PC-9 (cell line): ENCODE results near the gene SUGCT. TPM values are rescaled to one million over a fixed set of nuclear protein-coding genes. Genes with fewer than 3 reads are reported as not detected.

Experiments used
- BruUV-seq: library from RNA; stranded (reverse); fragments of 400-500 nt; replicated peaks from 2 replicates; lab custom pipeline; 2021; lab: Mats Ljungman, UMichigan
- CTCF ChIA-PET: fragments of 300-600 bp; sonication (Branson Sonifier 250); formaldehyde crosslinking; loops from one replicate; lab custom pipeline; 2022; ENCODE audit warnings: antibody characterized with exemption; lab: Charles Lee
- POLR2A ChIA-PET: fragments of 300-600 bp; sonication (Branson Sonifier 250); formaldehyde crosslinking; loops from one replicate; lab custom pipeline; 2022; ENCODE audit warnings: antibody characterized with exemption; ENCODE audit not compliant: unreplicated experiment; lab: Charles Lee
- DNase-seq, 2 experiments: peaks; one replicate each; pipeline versions ENCODE4 v3.0.0 to v3.0.0-alpha.2; 2015 to 2022; ENCODE audit warnings: mixed read lengths in 1 of 2
- H2AFZ ChIP-seq: fragments of 200-600 bp; sonication (generic); 2 replicates; pipeline ENCODE4 v1.8.1; 2017; ENCODE audit warnings: antibody characterized with exemption
- H3F3A ChIP-seq: fragments of 200-600 bp; sonication (generic); 2 replicates; pipeline ENCODE4 v1.8.1; 2017; ENCODE audit warnings: antibody characterized with exemption, mild to moderate bottlenecking, low read depth; ENCODE audit not compliant: insufficient read depth
- H3K27ac ChIP-seq: fragments of 200-600 bp; sonication (generic); 2 replicates; pipeline ENCODE4 v1.6.1; 2016; ENCODE audit warnings: mixed run types
- H3K27me3 ChIP-seq: fragments of 200-600 bp; sonication (generic); 2 replicates; pipeline ENCODE4 v1.6.1; 2016; ENCODE audit warnings: low read depth, mixed run types; ENCODE audit not compliant: insufficient read depth
- H3K36me3 ChIP-seq: fragments of 200-600 bp; sonication (generic); 2 replicates; pipeline ENCODE4 v1.6.1; 2016; ENCODE audit warnings: low read depth, mixed run types
- H3K4me1 ChIP-seq: fragments of 200-600 bp; sonication (generic); replicated peaks from 2 replicates; pipeline ENCODE4 v1.6.1; 2016; ENCODE audit warnings: mixed run types; ENCODE audit not compliant: insufficient read depth
- H3K4me2 ChIP-seq: fragments of 200-600 bp; sonication (generic); 2 replicates; pipeline ENCODE4 v1.6.1; 2017; ENCODE audit warnings: mixed run types
- H3K4me3 ChIP-seq: fragments of 200-600 bp; sonication (generic); 2 replicates; pipeline ENCODE4 v1.6.1; 2016; ENCODE audit warnings: mixed run types
- H3K79me2 ChIP-seq: fragments of 200-600 bp; sonication (generic); 2 replicates; pipeline ENCODE4 v1.6.1; 2017; ENCODE audit warnings: low read depth, mixed run types
- H3K9me2 ChIP-seq: fragments of 200-600 bp; sonication (generic); 2 replicates; pipeline ENCODE4 v1.8.1; 2017; ENCODE audit warnings: mild to moderate bottlenecking; ENCODE audit not compliant: insufficient read depth
- H3K9me3 ChIP-seq: fragments of 200-600 bp; sonication (generic); 2 replicates; pipeline ENCODE4 v1.8.1; 2016; ENCODE audit warnings: low read depth; ENCODE audit not compliant: insufficient read depth
- H4K20me1 ChIP-seq: fragments of 200-600 bp; sonication (generic); 2 replicates; pipeline ENCODE4 v1.8.1; 2017; ENCODE audit not compliant: insufficient read depth
- EZH2 ChIP-seq: fragments of 200-600 bp; sonication (generic); IDR thresholded peaks from 2 replicates; pipeline ENCODE4 v1.8.0; 2017; ENCODE audit warnings: antibody characterized with exemption, low read depth
- intact Hi-C: fragments of 100-400 bp; cut with micrococcal nuclease; formaldehyde crosslinking; loops from one replicate; pipeline ENCODE4 v1.10.0; 2022; ENCODE audit not compliant: unreplicated experiment
- total RNA-seq: library from RNA; stranded (reverse); gene quantifications from 2 replicates; pipeline ENCODE4 v1.2.3, GENCODE V29; 2021
- TF ChIP-seq, protein P1 (sequence below): fragments of 200-600 bp; sonication (generic); conservative IDR thresholded peaks from 2 replicates; pipeline ENCODE4 v1.6.1; 2017; ENCODE audit warnings: mixed run types, antibody characterized with exemption, mild to moderate bottlenecking, moderate library complexity

The SUGCT gene
- total RNA-seq, 1 experiment from 2014 or later, result 3.5 TPM

DNA sequence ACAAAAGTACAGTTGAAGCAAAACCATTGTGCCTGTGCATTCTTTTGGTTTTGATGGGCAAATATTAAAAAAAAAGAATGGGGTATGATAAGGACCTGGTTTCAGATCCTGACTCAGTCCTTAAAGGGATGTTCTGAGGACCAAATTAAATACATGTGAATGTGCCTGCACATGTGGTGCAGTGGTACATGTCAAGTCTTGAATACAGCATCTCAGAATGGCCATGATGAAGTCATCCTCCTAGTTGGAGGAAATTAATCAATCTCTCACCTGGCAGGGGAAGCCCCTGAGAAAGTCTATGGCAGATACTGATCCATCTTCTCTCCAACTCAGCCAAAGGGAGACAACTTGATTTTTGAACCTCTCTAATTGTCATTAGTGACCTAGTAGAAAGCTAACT lies 207.0 kb downstream of the SUGCT start:
- no peaks in the 10 kb centered on the region for H3K79me2 ChIP-seq
- no peak overlapping the region for H3K27ac ChIP-seq
- peaks cover 5% of the 10 kb centered on the region; the same call in 1 of the 2 replicates for H3K9me3 ChIP-seq
- H2AFZ ChIP-seq, result no peak overlapping the region
- H3K9me2 ChIP-seq, result no peaks in the 10 kb centered on the region
- ChIA-PET POLR2A (no interaction called here), CTCF (no interaction called here)
- TF ChIP-seq, protein P1, sequence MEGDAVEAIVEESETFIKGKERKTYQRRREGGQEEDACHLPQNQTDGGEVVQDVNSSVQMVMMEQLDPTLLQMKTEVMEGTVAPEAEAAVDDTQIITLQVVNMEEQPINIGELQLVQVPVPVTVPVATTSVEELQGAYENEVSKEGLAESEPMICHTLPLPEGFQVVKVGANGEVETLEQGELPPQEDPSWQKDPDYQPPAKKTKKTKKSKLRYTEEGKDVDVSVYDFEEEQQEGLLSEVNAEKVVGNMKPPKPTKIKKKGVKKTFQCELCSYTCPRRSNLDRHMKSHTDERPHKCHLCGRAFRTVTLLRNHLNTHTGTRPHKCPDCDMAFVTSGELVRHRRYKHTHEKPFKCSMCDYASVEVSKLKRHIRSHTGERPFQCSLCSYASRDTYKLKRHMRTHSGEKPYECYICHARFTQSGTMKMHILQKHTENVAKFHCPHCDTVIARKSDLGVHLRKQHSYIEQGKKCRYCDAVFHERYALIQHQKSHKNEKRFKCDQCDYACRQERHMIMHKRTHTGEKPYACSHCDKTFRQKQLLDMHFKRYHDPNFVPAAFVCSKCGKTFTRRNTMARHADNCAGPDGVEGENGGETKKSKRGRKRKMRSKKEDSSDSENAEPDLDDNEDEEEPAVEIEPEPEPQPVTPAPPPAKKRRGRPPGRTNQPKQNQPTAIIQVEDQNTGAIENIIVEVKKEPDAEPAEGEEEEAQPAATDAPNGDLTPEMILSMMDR, result no peak
- no peaks in the 10 kb centered on the region for H4K20me1 ChIP-seq
- no peaks in the 10 kb centered on the region for H3K36me3 ChIP-seq
- no peaks in the 10 kb centered on the region for H3K27me3 ChIP-seq
- no peak overlapping the region for H3K4me3 ChIP-seq
- intact Hi-C loops, result no loop called here
- H3K4me1 ChIP-seq, result no peaks in the 10 kb centered on the region
- no peak for DNase-seq
- no peak overlapping the region for H3K4me2 ChIP-seq
- no peaks in the 10 kb centered on the region for H3F3A ChIP-seq
- BruUV-seq, result no TSS peak

DNA sequence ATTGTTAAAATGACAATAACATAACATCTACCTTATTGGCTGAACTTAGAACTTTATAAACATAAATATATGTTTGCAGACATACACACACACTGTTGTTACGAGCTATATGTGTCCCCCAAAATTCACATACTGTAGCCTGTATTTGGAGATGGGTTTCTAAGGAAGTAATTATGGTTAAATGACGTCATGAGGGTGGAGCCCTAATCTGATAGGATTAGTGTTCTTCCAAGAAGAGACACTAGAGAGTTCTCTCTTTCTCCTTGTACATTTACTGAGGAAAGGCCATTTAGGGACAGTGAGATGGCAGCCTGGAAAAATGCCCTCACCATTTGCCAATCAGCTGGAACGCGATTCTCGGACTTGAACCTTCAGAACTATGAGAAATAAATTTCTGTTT lies 211.7 kb downstream of the SUGCT start:
- DNase-seq, result no peak
- CTCF ChIA-PET, result no interaction called here

DNA sequence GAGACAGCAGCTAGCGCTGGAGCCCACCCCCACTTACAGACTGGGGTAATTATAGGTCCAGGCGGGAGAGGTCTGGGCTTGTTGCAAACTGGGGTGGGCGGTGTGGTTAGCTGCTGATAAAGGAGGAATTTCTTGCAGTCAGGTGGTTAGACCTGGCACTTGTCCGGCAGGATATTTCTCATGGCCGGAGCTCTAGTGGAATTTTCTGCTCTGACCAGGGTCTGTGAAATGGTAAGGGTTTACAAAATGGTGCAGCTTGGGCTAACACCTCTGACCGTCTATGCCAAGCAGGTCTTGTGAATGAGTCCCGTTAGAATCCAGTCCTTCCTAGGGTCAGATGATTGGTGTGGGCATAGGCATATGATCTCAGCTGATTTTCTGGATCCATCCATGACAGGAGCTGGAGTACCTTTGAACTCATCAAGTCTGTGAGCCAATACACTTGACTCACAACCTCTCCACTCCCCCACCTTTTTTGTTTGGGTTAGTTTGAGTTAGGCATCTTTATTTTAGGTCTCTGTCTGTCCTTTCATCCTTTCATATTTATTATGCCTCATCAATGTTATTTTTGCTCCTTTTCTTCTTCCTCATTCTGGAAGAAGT lies 213.4 kb downstream of the SUGCT start:
- intact Hi-C loops, result no loop called here
- Histone ChIP-seq H4K20me1 (no peaks in the 10 kb centered on the region), H3K9me2 (no peaks in the 10 kb centered on the region), H3K79me2 (no peaks in the 10 kb centered on the region), H3K9me3 (no peaks in the 10 kb centered on the region), H3K4me2 (no peak overlapping the region), H3K27me3 (no peaks in the 10 kb centered on the region), H2AFZ (no peak overlapping the region), H3K36me3 (no peaks in the 10 kb centered on the region), H3K4me3 (no peak overlapping the region), H3K4me1 (no peaks in the 10 kb centered on the region), H3K27ac (no peak overlapping the region), H3F3A (no peaks in the 10 kb centered on the region)
- TF ChIP-seq EZH2, result no peak
- TF ChIP-seq, protein P1, result no peak
- POLR2A ChIA-PET, result no interaction called here
- CTCF ChIA-PET, result no interaction called here
- no peak for DNase-seq
- no TSS peak for BruUV-seq

More for the DNA sequence above, 211.7 kb downstream of the SUGCT start:
- Histone ChIP-seq H3K4me3 (no peak overlapping the region), H3K9me2 (no peaks in the 10 kb centered on the region), H3K79me2 (no peaks in the 10 kb centered on the region), H3K27ac (no peak overlapping the region), H3K4me1 (no peaks in the 10 kb centered on the region), H3K36me3 (no peaks in the 10 kb centered on the region), H4K20me1 (no peaks in the 10 kb centered on the region), H3K4me2 (no peak overlapping the region), H3K27me3 (no peaks in the 10 kb centered on the region), H3F3A (no peaks in the 10 kb centered on the region), H3K9me3 (no peaks in the 10 kb centered on the region), H2AFZ (no peak overlapping the region)
- BruUV-seq, result no TSS peak
- TF ChIP-seq, protein P1, result no peak
- TF ChIP-seq EZH2, result no peak
- POLR2A ChIA-PET, result no interaction called here
- intact Hi-C loops, result no loop called here
